GM19240 (cell line): ENCODE measurements around the gene JARID2.
"Not testable (repeated sequence)": the region's sequence is repeated elsewhere in the genome, so short reads cannot be mapped to it uniquely, and the experiment has no call there.

Experiments
- DNase-seq: peaks from one replicate; pipeline ENCODE4 v3.0.0; 2011; ENCODE audit warnings: low spot score; ENCODE audit not compliant: insufficient read length

JARID2 gene

DNA sequence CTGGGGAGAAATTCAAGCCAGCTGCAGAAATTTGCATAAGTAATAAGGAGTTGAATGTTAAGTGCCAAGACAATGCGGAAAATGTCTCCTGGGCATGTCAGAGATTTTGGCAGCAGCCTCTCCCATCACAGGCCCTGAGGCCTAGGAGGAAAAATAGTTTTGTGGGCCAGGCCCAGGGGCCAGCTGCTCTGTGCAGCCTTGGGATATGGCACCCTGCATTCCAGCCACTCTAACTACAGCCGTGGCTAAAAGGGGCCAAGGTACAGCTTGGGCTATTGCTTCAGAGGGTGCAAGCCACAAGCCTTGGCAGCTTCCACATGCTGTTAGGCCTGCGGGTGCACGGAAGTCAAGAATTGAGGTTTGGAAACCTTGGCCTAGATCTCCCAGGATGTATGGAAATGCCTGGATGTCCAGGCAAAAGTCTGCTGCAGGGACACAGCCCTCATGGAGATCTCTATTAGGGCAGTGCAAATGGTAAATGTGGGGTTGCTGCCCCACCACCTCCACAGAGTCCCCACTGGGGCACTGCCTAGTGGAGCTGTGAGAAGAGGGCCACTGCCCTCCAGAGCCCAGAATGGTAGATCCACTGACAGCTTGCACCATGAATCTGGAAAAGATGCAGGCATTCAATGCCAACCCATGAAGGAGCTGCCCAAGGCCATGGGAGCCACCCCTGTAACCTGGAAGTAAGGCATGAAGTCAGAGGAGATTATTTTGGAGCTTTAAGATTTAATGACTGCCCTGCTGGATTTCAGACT lies 290.5 kb downstream of the JARID2 start:
- DNase-seq: no peak

DNA sequence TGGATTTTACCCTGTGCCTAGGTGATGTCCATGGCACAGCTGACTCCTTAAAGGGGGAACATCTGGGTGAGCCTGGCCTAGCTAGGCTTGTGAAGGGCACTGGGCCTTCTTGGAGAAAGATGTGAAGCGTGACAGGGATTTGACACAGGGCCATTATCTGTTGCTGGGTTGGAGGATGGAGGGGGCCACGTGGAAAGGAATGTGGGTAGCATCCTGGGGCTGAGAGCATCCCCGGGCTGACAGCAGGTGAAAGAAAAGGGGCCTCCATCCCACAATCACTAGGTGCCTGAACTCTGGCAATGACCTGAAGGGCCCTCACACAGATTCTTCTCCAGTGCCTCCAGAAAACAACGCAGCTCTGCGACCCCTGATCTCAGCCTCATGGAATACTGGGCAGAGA lies 292.2 kb downstream of the JARID2 start:
- DNase-seq: no peak

DNA sequence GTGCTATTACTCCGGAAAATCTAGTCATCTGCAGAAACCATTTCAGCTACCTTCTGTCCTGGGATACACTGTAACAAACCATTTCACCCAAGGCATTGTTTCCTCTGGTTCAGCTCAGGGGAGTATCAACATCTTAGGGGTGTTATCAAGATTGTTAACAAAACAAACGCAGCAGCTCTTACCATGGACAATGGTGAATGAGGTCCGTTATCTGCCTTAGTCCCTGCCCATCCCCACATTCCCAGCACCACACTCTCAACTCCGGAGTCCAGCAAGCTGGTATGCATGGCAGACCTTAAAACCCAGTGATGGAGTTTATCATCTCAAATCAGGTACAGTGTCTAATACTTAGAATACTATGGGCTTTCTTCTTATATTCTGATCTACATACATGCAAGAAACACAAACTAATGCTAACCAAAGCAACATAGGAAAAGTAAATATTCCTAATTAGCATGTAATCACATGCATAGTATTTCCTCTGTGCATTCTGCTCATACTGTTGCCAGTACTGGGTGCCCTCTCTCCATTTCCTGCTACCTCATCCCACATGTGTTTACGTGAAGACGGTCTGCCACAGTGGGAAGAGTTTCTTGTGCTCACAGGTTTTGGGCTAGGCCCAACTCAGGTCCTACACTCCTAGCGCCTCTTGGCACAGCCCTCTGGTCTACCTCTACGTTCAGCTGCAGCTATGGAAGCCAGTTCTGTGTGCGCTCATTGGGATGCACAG lies 293.1 kb downstream of the JARID2 start:
- no peak for DNase-seq

DNA sequence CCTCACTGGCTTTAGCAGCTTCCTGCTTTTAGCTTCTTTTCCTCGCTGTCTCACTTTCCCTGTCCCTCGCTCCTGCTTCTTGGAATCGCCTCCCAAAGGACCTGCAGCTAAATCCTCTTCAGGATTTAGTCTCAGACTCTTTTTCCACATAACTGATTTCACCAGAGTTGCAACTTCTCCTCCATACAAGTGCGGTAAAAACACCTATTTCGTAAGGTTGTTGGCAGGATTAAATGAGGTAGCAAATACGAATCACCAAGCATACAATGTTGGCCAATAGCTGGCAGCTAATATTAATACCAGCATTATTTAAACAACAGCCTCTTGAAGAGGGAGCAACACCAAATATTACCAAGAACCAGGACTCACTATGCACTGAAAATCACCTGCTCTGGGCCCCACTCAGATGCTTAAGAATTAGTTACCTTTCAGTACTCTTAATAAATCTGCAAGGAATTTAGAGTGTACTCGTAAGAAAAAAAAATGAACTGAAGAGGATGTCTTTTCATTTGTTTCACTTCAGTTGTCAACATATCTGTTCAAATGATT lies 293.9 kb downstream of the JARID2 start:
- no peak for DNase-seq

DNA sequence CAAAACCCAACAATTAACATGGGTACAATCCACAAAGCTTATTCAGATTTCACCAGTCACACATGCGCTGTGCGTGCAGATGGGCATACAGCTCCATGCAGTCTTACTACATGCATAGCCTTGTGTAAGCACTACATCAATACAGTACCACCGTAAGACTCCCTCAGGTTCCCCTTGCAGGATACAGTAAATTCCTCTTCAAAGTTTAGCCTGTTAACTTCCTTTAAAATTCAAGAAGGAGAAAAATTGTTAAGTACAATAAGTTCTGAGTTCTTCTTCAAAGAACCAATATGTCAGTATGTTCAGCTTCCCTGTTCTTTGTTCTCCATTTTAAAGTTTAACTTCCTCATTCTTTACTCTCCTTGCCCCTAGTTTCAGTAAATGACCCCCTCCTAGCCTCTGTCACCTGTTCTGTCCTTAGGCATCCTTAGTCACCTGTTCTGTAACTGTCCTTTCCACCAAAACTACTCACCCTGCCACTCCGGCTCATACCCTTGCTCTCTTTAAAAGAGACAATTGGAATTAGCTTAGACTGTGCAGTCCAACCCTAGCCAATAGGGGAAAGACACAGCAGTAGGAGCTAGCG lies 297.6 kb downstream of the JARID2 start:
- DNase-seq: not testable (repeated sequence)

DNA sequence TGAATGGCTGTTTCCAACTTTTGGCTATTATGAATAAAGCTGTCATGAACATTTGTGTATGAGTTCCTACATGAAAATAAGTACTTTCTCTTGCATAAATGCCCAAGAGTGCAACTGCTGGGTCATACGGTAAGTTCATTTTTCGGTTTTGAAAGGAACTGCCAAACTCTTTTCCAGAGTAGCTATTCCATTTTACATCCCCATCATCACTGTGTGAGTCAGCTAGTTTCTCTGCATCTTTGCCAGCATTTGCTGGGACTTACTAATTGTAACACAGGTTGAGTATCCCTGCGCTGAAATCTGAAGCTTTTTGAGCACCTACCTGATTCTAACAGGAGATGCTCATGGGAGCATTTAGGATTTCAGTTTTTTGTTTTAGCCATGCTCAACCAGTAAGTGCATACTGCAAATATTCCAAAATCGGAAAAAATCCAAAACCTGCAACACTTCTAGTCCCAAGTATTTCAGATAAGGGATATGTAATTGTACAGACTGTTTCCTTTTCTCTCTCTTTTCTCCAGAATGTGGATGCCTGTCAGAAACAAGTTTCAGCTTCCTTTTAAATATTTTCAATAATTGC lies 298.5 kb downstream of the JARID2 start:
- DNase-seq: no peak

DNA sequence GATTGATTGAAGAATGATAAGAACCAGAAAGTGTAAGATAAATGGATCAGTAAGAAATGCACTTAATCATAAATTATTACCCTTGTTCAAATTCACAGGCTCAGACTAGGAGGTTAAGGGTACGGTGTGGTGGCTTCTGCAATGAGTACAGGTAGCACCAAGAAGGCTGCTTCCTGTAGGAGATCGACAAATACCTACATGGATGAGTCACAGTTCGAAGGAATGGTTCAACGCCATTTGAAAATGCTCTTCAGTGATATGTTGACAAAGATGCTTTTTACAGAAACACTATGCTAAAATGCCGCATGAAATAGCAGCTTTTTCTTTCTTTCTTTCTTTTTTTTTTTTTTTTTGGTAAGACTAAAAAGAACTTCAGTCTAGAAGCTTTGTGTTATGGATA lies 300.7 kb downstream of the JARID2 start:
- no peak for DNase-seq

DNA sequence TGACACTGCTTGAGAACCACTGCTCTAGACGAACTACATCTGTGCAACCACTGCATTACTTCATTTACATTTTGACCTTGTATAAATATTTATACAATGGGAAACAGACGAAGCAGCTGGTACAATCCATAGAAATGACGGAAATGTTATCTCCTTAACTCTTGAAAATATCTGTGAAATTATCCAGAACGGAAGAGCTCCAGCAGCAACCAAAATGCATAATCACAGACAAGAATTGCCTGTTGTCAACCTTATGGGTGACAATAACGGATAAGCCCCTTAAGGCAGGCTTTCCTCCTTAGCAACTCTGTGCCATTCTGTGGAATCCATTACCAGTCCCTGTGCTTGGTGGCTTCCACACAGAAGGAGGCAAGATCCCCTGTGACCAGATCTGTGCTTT lies 301.5 kb downstream of the JARID2 start:
- no peak for DNase-seq

DNA sequence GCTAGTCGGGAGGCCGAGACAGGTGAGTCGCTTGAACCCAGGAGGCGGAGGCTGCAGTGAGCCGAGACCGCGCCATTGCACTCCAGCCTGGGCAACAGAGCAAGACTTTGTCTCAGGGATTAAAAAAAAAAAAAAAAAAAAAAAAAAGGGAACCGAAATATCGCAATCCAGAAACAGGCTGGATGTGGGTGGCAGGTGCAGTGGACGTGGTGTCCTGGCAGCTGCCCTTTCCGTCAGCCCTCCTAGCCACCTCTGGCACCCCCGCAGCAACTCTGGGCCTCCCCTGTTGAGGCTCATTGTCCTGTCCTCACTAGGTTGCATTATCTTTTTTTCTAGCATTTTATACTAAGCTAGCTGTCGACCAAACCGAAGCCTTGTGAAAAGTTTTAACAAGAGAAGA lies 303.5 kb downstream of the JARID2 start:
- DNase-seq: no peak

DNA sequence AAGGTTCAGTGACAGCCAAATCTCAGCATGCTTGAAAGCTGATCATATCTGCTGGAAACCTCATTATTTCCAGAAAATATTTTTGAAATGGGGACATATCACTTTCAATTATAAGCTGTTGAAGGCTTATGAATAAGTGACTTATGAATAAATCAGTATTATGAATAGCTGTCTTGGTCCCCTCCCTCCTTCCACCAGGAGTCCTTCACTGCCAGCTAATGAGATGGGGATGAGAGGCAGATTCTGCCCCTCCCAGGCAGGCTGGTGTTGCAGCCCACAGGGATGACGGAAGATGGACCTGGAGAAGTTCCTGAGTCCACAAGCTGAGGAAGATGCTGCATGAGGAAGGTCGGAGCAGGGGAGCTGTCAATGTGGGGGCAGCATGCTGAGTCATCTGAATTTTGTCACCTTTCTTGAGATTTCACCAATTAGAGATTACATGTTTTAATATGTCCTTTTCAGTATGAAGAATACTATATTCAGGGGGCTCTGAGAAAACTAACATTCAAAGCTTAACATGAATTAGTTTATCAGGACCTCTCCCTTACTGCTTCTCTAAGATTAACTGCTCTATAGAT lies 304.8 kb downstream of the JARID2 start:
- DNase-seq: no peak

DNA sequence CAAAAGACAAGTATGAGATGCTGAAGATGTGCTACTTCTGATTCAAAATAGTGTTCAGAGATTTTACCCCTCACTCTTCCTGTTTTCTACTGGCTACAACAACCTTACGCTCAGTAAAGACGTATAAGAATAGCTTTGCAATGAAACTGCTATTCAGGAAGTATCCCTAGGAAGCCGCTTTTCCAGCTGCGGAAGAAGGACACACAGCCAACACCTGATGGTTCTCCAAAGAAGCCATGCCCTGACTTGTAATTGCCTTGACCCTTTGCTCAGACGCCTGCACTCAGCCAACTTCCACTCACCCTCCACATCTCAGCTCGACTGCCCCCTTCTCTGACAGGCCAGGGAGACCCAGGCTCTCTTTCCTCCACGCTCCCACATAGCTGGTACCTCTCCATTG lies 305.4 kb downstream of the JARID2 start:
- DNase-seq: no peak

DNA sequence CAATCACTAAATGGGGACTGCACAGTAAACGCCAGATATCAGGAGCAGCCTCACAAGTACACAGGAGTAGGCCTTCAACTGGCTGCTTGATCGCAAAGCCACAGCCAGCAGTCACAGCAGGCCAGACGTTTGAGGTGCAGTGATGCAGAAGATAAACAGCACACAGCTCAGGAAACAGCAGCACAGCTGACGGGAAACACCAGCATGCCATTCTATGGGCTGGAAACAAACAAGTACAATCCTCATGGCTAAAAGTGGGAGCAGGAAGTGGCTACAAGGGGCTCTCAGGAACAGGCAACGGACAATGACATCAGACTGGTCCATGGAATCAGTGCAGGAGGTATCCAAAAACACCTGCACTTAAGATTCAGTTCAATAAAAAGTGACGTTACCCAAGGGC lies 305.9 kb downstream of the JARID2 start:
- DNase-seq: no peak

DNA sequence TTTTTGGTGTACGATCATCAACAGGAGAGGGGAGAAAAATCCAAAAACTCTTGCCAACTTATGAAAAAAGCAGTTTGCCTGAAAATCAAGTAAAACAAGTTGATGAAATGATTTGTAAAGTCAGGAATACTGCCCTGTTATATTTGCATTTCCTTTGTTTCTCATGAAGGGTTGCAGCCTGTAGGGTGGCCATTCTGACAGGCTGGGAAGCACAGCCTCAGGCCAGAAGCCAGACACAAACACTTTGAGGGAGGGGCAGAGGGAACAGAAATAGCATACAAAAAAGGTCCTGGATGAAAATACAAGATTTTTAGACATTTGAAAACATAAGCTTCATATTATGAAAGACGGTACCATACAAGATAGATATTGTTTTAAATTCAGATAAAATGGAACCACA lies 307.2 kb downstream of the JARID2 start:
- DNase-seq: no peak

DNA sequence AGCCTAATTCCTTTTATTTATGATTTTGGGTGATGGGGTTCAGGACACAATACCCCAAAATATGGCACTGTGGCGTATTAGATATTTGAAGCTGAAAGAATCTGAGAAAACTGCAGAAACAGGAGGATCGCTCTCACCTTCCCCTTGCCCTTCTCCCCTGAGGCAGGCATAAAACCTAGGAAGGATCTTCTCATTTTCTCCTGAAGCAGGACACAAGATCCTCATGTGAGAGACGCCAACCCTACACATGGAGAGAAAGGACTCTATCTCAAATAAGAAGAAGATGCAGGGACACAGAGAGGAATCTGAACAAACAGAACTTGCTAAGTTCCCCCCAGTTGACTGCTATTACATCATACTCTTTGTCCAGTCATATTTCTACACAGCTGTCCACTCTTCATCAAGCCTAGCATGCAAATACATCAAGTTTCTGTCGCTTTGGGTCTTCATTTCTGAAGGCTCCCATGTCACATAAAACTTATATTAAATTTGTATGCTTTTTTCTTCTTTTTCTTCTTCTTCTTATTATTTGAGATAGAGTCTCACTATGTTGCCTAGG lies 307.9 kb downstream of the JARID2 start:
- DNase-seq: no peak

DNA sequence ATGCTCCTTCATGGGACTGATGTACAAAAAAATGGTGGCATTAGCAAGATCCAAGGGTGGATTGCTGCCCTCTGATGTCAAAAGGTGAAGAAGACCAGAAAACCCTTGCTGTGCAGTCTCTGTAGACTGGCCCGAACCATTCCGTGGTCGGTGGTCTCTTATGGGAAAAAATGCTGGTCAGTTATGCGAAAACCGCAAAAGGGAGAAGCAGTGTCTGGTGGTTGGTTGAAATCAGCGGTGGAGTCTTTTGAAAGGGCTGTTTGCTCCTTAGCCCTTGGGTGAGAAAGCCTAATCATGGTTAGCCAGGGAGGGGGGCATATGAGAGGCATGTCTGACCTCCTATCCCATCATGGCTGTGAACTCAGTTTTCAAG lies 308.8 kb downstream of the JARID2 start:
- no peak for DNase-seq

DNA sequence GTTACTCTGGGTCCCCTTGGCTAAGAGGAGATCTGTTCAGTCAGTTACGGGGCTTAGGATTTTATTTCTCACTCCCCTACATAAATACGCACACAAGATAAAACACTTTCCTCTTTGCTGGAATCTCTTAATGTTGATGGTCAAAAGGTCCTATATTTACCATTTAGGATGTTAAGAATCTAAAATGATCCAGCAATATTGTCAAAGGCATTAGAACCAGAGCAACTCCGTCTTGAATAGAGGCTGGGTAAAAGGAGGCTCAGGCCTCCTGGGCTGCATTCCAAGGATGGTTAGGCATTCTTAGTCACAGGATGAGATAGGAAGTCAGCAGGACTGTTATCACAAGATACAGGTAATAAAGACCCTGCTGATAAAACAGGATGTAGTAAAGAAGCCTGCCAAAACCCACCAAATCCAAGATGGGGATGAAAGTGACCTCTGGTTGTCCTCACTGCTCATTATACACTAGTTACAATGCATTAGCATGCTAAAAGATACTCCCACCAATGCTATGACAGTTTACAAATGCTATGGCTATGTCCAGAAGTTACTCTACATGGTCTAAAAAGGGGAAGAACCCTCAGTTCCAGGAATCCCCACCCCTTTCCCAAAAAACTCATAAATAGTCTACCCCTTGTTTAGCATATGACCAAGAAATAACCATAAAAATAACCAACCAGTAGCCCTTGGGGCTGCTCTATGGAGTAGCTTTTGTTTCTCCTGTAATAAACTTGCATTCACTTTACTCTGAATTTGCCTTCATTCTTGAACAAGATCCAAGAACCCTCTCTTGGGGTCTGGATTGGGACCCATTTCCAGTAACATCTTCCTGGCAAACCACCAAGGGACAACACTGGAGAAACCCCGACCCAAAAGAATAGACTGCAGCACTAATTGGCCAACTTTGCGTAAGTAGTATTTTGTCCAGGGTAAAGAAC lies 309.5 kb downstream of the JARID2 start:
- DNase-seq: no peak

DNA sequence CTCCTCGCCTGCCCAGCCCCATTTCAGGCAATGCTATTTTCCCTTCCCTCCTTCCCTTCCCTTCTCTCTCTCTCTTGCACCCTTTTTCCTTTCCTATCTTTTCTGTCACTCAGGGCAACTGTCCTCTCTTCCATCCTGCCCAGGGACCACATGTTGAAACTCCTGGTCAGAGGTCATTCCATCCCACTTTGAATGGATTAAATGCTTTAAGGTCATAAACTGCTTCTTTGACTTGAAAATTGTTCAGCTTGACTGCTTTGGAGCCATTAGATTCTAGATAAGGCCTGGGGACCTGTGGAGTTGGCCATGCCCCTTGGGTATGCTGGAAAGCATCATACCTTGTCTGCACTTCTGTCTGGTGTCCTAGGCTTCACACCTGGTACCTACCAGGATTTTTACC lies 310.8 kb downstream of the JARID2 start:
- no peak for DNase-seq

DNA sequence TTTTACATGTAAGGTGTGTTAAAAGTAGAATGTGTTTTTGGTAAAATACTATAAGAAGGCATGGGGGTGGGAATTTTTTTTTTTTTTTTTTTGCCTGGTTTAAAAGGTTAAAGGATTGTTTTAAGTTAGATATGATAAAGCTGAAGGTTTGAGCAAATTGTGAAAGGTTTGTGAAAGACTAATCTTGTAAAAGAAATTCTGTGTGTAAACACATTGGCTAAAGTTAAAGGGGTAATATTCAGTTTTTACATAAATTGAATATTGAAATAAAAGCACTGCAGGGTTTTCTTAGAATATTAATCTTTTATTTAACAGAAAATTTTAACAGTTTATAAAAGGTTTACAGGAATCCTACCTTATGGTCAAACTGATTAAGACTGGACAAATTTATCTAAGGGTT lies 311.3 kb downstream of the JARID2 start:
- DNase-seq: no peak

DNA sequence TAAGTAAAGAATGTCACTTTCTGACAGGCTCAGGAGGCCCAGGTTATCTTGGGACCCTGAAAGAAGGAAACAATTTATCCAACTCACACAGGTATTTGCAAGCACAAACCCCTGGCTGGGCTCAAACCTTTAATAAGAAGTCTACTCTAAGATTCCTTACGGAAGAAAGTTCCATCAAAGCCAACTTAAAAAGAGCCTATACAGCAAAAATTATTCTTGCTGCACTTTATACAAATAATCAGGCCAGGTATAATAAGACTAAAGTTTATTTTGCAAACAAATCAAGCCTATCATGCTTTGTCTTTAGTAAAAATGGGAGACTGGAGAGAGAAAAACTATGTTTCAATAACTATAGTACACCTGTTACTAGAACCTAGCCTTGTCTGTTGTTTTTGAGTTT lies 314.8 kb downstream of the JARID2 start:
- no peak for DNase-seq

DNA sequence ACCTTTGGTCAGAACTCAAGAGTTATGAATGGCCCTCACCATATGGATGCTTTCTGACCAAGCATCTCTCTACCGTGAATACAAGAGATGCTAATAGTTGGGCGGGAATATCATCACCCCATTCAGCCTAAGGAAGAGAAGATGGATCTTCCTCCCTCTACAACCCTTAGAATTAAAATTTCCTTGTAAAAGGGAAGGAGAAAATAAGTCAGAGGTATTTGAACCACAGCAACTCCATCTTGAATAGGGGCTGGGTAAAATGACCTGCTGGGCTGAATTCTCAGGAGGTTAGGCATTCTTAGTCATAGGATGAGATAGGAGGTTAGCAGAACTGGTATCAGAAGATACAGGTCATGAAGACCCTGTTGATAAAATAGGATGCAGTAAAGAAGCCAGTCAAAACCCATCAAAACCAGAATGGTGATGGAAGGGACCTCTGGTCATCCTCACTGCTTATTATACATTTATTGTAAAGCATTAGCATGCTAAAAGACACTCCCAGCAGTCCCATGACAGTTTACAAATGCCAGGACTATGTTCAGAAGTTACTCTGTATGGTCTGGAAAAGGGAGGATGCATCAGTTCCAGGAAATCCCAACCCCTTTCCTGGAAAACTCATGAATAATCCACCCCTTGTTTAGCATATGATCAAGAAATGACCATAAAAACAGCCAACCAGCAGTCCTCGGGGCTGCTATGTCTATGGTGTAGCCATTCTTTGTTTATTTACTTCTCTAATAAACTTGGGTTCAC lies 315.8 kb downstream of the JARID2 start:
- no peak for DNase-seq
